ENCODE results near the gene EZH2.

EZH2 gene

GRCh38 chr7:148898845-148899484, 14.9 kb upstream of the EZH2 start:
- no peak for DNase-seq

GRCh38 chr7:148894591-148894990, 10.5 kb upstream of the EZH2 start:
- DNase-seq = no peak

GRCh38 chr7:148893071-148893470, 9.0 kb upstream of the EZH2 start:
- DNase-seq = no peak

- DNase-seq = no peak
Observed at GRCh38 chr7:148888300-148888699, 4.2 kb upstream of the EZH2 start.

GRCh38 chr7:148886844-148887243, 2.8 kb upstream of the EZH2 start:
- DNase-seq = no peak

- DNase-seq = peak; percentile 93
Observed at GRCh38 chr7:148884299-148885022, 370 bp upstream of the EZH2 start.

GRCh38 chr7:148883266-148884048, 634 bp downstream of the EZH2 start:
- peak; percentile 47 for DNase-seq

GRCh38 chr7:148882841-148883265, 1.2 kb downstream of the EZH2 start:
- no peak for DNase-seq

GRCh38 chr7:148882192-148882591, 1.9 kb downstream of the EZH2 start:
- DNase-seq = no peak

GRCh38 chr7:148878317-148878716, 5.8 kb downstream of the EZH2 start:
- DNase-seq = no peak

GRCh38 chr7:148877517-148877916, 6.6 kb downstream of the EZH2 start:
- DNase-seq = no peak

- DNase-seq = no peak
Observed at GRCh38 chr7:148872188-148872587, 11.9 kb downstream of the EZH2 start.

- no peak for DNase-seq
Observed at GRCh38 chr7:148871551-148871950, 12.5 kb downstream of the EZH2 start.

- DNase-seq = no peak
Observed at GRCh38 chr7:148871030-148871429, 13.1 kb downstream of the EZH2 start.

GRCh38 chr7:148868378-148868674, 15.8 kb downstream of the EZH2 start:
- DNase-seq = no peak

GRCh38 chr7:148867596-148868377, 16.3 kb downstream of the EZH2 start:
- no peak for DNase-seq

- no peak for DNase-seq
Observed at GRCh38 chr7:148866362-148866761, 17.7 kb downstream of the EZH2 start.

- DNase-seq = no peak
Observed at GRCh38 chr7:148865283-148865682, 18.8 kb downstream of the EZH2 start.

GRCh38 chr7:148863324-148863723, 20.8 kb downstream of the EZH2 start:
- no peak for DNase-seq

- DNase-seq = no peak
Observed at GRCh38 chr7:148862481-148862880, 21.6 kb downstream of the EZH2 start.

- no peak for DNase-seq
Observed at GRCh38 chr7:148858489-148858888, 25.6 kb downstream of the EZH2 start.

- DNase-seq = no peak
Observed at GRCh38 chr7:148856891-148857290, 27.2 kb downstream of the EZH2 start.

GRCh38 chr7:148856578-148856881, 27.6 kb downstream of the EZH2 start:
- DNase-seq = no peak

- DNase-seq = no peak
Observed at GRCh38 chr7:148854983-148855382, 29.1 kb downstream of the EZH2 start.
